ENCODE measurements around the gene FAM156A. TPM values are rescaled to one million over a fixed set of nuclear protein-coding genes. Genes with fewer than 3 reads are reported as not detected.
"Not testable (repeated sequence)": the region's sequence is repeated elsewhere in the genome, so short reads cannot be mapped to it uniquely, and the experiment has no call there.

Gene FAM156A
- total and polyA plus RNA-seq, 2 donors (not counting 3 experiments of a cell fraction or from before 2014, with no cell fraction given): 15.3 to 16.1 TPM

DNA sequence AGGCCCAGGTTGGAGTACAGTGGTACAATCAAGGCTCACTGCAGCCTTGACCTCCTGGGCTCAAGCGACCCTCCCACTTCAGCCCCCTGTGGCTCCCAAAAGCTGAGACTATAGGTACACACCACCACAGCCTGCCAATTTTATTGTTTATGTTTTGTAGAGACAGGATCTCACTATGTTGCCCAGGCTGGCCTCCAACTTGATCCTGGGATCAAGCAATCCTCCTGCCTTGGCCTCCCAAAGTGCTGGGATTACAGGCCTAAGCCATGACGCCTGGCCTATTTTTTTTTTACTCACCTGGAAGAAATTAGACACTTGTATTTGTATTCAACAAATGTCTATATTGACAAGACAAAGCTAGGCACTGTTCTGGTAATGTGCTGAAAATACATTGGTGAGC, 25.1 kb downstream of the FAM156A start:
- POLR2A ChIA-PET: no interaction called here
- CTCF ChIA-PET: interaction anchor here (0.9 kb wide), 1 partner anchor 10 kb away, joined by 5 read pairs; no protein-coding TSS in a partner anchor
- Histone ChIP-seq H3K9me3 (replicated peaks; ENCODE audit: control insufficient read depth, insufficient read depth, low read length) (no peaks in the 10 kb centered on the region), H3K79me2 (ENCODE audit: control insufficient read depth, insufficient read depth, low read length) (no peaks in the 10 kb centered on the region), H2AFZ (ENCODE audit: low read depth, low read length) (no peak overlapping the region), H3K4me3 (replicated peaks in 1 of 3; ENCODE audit: insufficient read depth in 1 of 3, low read depth in 1 of 3, low read length in 3 of 3) (no peak overlapping the region), H3K9ac (replicated peaks; ENCODE audit: extremely low read depth, insufficient read depth, low read length) (no peak overlapping the region), H3K27ac (ENCODE audit: insufficient read depth, low read depth, low read length) (no peak overlapping the region), H3K9me1 (replicated peaks; ENCODE audit: control insufficient read depth, extremely low read depth, insufficient read depth, low read length) (no peaks in the 10 kb centered on the region), H3K36me3 (ENCODE audit: control insufficient read depth in 2 of 2, extremely low read depth in 1 of 2, insufficient read depth in 2 of 2, low read length in 2 of 2) (no peaks in the 10 kb centered on the region), H3K4me2 (ENCODE audit: insufficient read depth, low read length) (no peak overlapping the region), H3K27me3 (ENCODE audit: control insufficient read depth in 2 of 2, insufficient read depth in 2 of 2, low read length in 2 of 2) (no peaks in the 10 kb centered on the region), H4K20me1 (replicated peaks; ENCODE audit: control insufficient read depth, extremely low read depth, insufficient read depth, low read length) (no peaks in the 10 kb centered on the region), H3K4me1 (ENCODE audit: control insufficient read depth, extremely low read depth, insufficient read depth, low read length) (peaks cover 6% of the 10 kb centered on the region)
- BruUV-seq (replicated peaks): no TSS peak
- DNase-seq (ENCODE audit: low read depth, low spot score) (no peak), FAIRE-seq (no peak)
- intact Hi-C loops (cut with micrococcal nuclease): no loop called here
- dilution Hi-C loops (cut with MboI; ENCODE audit: extremely low pct_ligation_motif_present, low sequenced_read_pairs): no loop called here
- TF ChIP-seq, protein P1, sequence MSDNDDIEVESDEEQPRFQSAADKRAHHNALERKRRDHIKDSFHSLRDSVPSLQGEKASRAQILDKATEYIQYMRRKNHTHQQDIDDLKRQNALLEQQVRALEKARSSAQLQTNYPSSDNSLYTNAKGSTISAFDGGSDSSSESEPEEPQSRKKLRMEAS (IDR thresholded peaks at IDR 0.05; ENCODE audit: insufficient read depth, insufficient read length): no peak
- TF ChIP-seq POLR2A (IDR thresholded peaks at IDR 0.05; ENCODE audit: low read depth, low read length) (no peak), GATA2 (IDR thresholded peaks at IDR 0.05; ENCODE audit: insufficient read depth, insufficient read length, low read depth, low read length) (no peak), EZH2 (IDR thresholded peaks at IDR 0.05; ENCODE audit: borderline replicate concordance, low read depth, low read length, severe bottlenecking) (no peak), MYC (IDR thresholded peaks at IDR 0.05; ENCODE audit: low read depth, low read length) (no peak), FOS (IDR thresholded peaks at IDR 0.05; ENCODE audit: borderline replicate concordance, insufficient read depth, low read length) (no peak), POLR2AphosphoS5 (IDR thresholded peaks at IDR 0.05; ENCODE audit: insufficient read depth, low read depth, low read length) (no peak)
- TF ChIP-seq, protein P2, sequence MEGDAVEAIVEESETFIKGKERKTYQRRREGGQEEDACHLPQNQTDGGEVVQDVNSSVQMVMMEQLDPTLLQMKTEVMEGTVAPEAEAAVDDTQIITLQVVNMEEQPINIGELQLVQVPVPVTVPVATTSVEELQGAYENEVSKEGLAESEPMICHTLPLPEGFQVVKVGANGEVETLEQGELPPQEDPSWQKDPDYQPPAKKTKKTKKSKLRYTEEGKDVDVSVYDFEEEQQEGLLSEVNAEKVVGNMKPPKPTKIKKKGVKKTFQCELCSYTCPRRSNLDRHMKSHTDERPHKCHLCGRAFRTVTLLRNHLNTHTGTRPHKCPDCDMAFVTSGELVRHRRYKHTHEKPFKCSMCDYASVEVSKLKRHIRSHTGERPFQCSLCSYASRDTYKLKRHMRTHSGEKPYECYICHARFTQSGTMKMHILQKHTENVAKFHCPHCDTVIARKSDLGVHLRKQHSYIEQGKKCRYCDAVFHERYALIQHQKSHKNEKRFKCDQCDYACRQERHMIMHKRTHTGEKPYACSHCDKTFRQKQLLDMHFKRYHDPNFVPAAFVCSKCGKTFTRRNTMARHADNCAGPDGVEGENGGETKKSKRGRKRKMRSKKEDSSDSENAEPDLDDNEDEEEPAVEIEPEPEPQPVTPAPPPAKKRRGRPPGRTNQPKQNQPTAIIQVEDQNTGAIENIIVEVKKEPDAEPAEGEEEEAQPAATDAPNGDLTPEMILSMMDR (IDR thresholded peaks at IDR 0.05; ENCODE audit: extremely low read depth in 1 of 2, insufficient read depth in 1 of 2, low read depth in 1 of 2, low read length in 2 of 2): no peak

DNA sequence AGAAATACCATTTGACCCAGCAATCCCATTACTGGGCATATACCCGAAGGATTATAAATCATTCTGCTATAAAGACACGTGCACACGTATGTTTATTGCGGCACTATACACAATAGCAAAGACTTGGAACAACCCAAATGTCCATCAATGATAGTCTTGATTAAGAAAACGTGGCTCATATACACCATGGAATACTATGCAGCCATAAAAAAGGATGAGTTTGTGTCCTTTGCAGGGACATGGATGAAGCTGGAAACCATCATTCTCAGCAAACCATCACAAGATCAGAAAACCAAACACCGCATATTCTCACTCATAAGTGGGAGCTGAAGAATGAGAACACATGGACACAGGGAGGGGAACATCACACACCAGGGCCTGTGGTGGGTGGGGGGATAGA, 28.1 kb downstream of the FAM156A start:
- POLR2A ChIA-PET; CTCF ChIA-PET; H3K79me2 ChIP-seq (ENCODE audit: control insufficient read depth, insufficient read depth, low read length); DNase-seq (ENCODE audit: low read depth, low spot score); H3K27ac ChIP-seq (ENCODE audit: insufficient read depth, low read depth, low read length); H3K4me2 ChIP-seq (ENCODE audit: insufficient read depth, low read length); dilution Hi-C loops (cut with MboI; ENCODE audit: extremely low pct_ligation_motif_present, low sequenced_read_pairs); H3K9me3 ChIP-seq (replicated peaks; ENCODE audit: control insufficient read depth, insufficient read depth, low read length); H3K4me1 ChIP-seq (ENCODE audit: control insufficient read depth, extremely low read depth, insufficient read depth, low read length); H3K27me3 ChIP-seq (ENCODE audit: control insufficient read depth in 2 of 2, insufficient read depth in 2 of 2, low read length in 2 of 2); H3K9me1 ChIP-seq (replicated peaks; ENCODE audit: control insufficient read depth, extremely low read depth, insufficient read depth, low read length); BruUV-seq (replicated peaks); H3K9ac ChIP-seq (replicated peaks; ENCODE audit: extremely low read depth, insufficient read depth, low read length); H3K4me3 ChIP-seq (replicated peaks in 1 of 3; ENCODE audit: insufficient read depth in 1 of 3, low read depth in 1 of 3, low read length in 3 of 3); FAIRE-seq; intact Hi-C loops (cut with micrococcal nuclease); H2AFZ ChIP-seq (ENCODE audit: low read depth, low read length); H3K36me3 ChIP-seq (ENCODE audit: control insufficient read depth in 2 of 2, extremely low read depth in 1 of 2, insufficient read depth in 2 of 2, low read length in 2 of 2); H4K20me1 ChIP-seq (replicated peaks; ENCODE audit: control insufficient read depth, extremely low read depth, insufficient read depth, low read length): not testable (repeated sequence)
